Mesenchymal stem cell (in vitro differentiated cells and primary cell): ENCODE data around the gene DDX46.
A peak's percentile ranks its signal among the peaks of the same experiment; 100 is the strongest.
"Not testable (repeated sequence)": the region's sequence is repeated elsewhere in the genome, so short reads cannot be mapped to it uniquely, and the experiment has no call there.

Experiments used
- DNase-seq: peaks from one replicate; pipeline ENCODE4 v3.0.0-alpha.2; 2013
- H2AFZ ChIP-seq: one replicate; pipeline ENCODE4 v1.6.1; 2013; ENCODE audit warnings: low read depth, mild to moderate bottlenecking, control low read depth, inconsistent platforms, low read length, moderate library complexity
- H2AK5ac ChIP-seq: 2 replicates; pipeline ENCODE4 v1.6.1; 2013; ENCODE audit warnings: low read length, moderate library complexity, mild to moderate bottlenecking, inconsistent platforms; ENCODE audit not compliant: severe bottlenecking
- H2BK120ac ChIP-seq: one replicate; pipeline ENCODE4 v1.6.1; 2013; ENCODE audit warnings: low read depth, mild to moderate bottlenecking, inconsistent platforms, low read length, moderate library complexity
- H2BK12ac ChIP-seq, 2 experiments: one replicate each; pipeline ENCODE4 v1.6.1; 2013; ENCODE audit warnings: inconsistent platforms in 2 of 2, low read length in 2 of 2, mild to moderate bottlenecking in 2 of 2, moderate library complexity in 2 of 2, control low read depth in 1 of 2
- H2BK15ac ChIP-seq: one replicate; pipeline ENCODE4 v1.6.1; 2013; ENCODE audit warnings: mild to moderate bottlenecking, low read depth, inconsistent platforms; ENCODE audit not compliant: poor library complexity, severe bottlenecking
- H2BK5ac ChIP-seq: 2 replicates; pipeline ENCODE4 v1.6.1; 2013; ENCODE audit warnings: low read depth, mild to moderate bottlenecking, low read length, control low read depth, inconsistent platforms; ENCODE audit not compliant: poor library complexity, severe bottlenecking
- H3K14ac ChIP-seq, 2 experiments: one replicate each; pipeline ENCODE4 v1.6.1; 2013; ENCODE audit warnings: inconsistent platforms in 2 of 2, low read length in 2 of 2, control low read depth in 1 of 2, mild to moderate bottlenecking in 1 of 2, moderate library complexity in 1 of 2
- H3K18ac ChIP-seq, 2 experiments: one replicate each; pipeline ENCODE4 v1.6.1; 2013; ENCODE audit warnings: inconsistent platforms in 2 of 2, low read length in 2 of 2, control low read depth in 1 of 2, low read depth in 1 of 2, mild to moderate bottlenecking in 1 of 2
- H3K23ac ChIP-seq, 2 experiments: one replicate each; pipeline ENCODE4 v1.6.1; 2013; ENCODE audit warnings: inconsistent platforms in 2 of 2, low read length in 2 of 2, mild to moderate bottlenecking in 2 of 2, moderate library complexity in 2 of 2, control low read depth in 1 of 2
- H3K27ac ChIP-seq: 2 replicates; pipeline ENCODE4 v1.5.1; 2013; ENCODE audit warnings: mild to moderate bottlenecking, moderate library complexity, low read length, control low read depth, inconsistent platforms; ENCODE audit not compliant: poor library complexity, severe bottlenecking
- H3K27me3 ChIP-seq, 2 experiments: 2 replicates each; pipeline versions ENCODE4 v1.6.1 to v1.7.0; 2013; ENCODE audit warnings: low read length in 2 of 2, mild to moderate bottlenecking in 2 of 2, moderate library complexity in 2 of 2, control low read depth in 1 of 2, inconsistent platforms in 1 of 2; ENCODE audit not compliant: control insufficient read depth in 1 of 2, insufficient read depth in 1 of 2
- H3K36me3 ChIP-seq, 2 experiments: 2 replicates each; pipeline versions ENCODE4 v1.6.1 to v1.7.0; 2013; ENCODE audit warnings: low read length in 2 of 2, control low read depth in 1 of 2, inconsistent platforms in 1 of 2, low read depth in 1 of 2, mild to moderate bottlenecking in 1 of 2; ENCODE audit not compliant: insufficient read depth in 2 of 2, control insufficient read depth in 1 of 2
- H3K4ac ChIP-seq, 2 experiments: one replicate each; pipeline ENCODE4 v1.6.1; 2013; ENCODE audit warnings: inconsistent platforms in 2 of 2, low read length in 2 of 2, mild to moderate bottlenecking in 2 of 2, moderate library complexity in 2 of 2, control low read depth in 1 of 2, low read depth in 1 of 2
- H3K4me1 ChIP-seq: 2 replicates; pipeline ENCODE4 v1.6.1; 2013; ENCODE audit warnings: low read depth, low read length, control low read depth; ENCODE audit not compliant: control insufficient read depth, insufficient read depth
- H3K4me2 ChIP-seq: 2 replicates; pipeline ENCODE4 v1.6.1; 2013; ENCODE audit warnings: low read length, mild to moderate bottlenecking, inconsistent platforms; ENCODE audit not compliant: poor library complexity, severe bottlenecking
- H3K4me3 ChIP-seq, 2 experiments: 2 replicates each; pipeline versions ENCODE4 v1.5.1 to v1.7.0; 2013; ENCODE audit warnings: low read length in 2 of 2, mild to moderate bottlenecking in 2 of 2, control low read depth in 1 of 2, low read depth in 1 of 2; ENCODE audit not compliant: insufficient read depth in 1 of 2
- H3K79me1 ChIP-seq: replicated peaks from 2 replicates; pipeline ENCODE4 v1.6.1; 2013; ENCODE audit warnings: mild to moderate bottlenecking, control low read depth, low read length, inconsistent platforms; ENCODE audit not compliant: poor library complexity, severe bottlenecking
- H3K9ac ChIP-seq: 2 replicates; pipeline ENCODE4 v1.7.0; 2013; ENCODE audit warnings: mild to moderate bottlenecking, low read length, moderate library complexity
- H3K9me3 ChIP-seq: 2 replicates; pipeline ENCODE4 v1.7.0; 2013; ENCODE audit warnings: mild to moderate bottlenecking, low read length; ENCODE audit not compliant: control insufficient read depth
- H4K8ac ChIP-seq: one replicate; pipeline ENCODE4 v1.6.1; 2013; ENCODE audit warnings: inconsistent platforms, mild to moderate bottlenecking, low read length, moderate library complexity
- H4K91ac ChIP-seq: one replicate; pipeline ENCODE4 v1.6.1; 2013; ENCODE audit warnings: mild to moderate bottlenecking, low read length, inconsistent platforms
- WGBS: methylation state at CpG from one replicate; pipeline ENCODE4 v1.1.7; 2013; ENCODE audit warnings: mixed read lengths; 5-methylcytosine and 5-hydroxymethylcytosine counted together

DDX46 gene

DNA sequence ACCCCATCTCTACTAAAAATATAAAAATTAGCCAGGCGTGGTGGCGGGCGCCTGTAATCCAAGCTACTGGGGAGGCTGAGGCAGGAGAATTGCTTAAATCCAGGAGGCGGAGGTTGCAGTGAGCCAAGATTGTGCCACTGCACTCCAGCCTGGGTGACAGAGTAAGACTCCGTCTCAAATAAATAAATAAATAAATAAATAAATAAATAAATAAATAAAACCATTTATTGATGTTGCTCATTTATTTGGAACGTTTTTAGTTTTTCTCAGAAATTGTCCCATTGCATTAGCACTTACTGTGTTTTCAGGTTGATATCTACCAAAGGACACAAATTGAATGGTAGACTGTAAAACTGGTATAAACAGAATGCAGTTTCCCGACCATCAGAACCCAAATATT is 97.9 kb downstream of the DDX46 start:
- H3K4ac ChIP-seq, H2BK5ac ChIP-seq, H3K14ac ChIP-seq, H3K4me2 ChIP-seq, H2BK12ac ChIP-seq, H4K91ac ChIP-seq, H2AK5ac ChIP-seq, H3K4me3 ChIP-seq, H3K79me1 ChIP-seq, H3K4me1 ChIP-seq, H3K23ac ChIP-seq, H4K8ac ChIP-seq, H3K9me3 ChIP-seq, H2BK15ac ChIP-seq, H3K27me3 ChIP-seq, H3K18ac ChIP-seq, H2AFZ ChIP-seq, H2BK120ac ChIP-seq, H3K27ac ChIP-seq, DNase-seq: not testable (repeated sequence)
- 100% methylated on average over 2 of the region's 7 CpGs for WGBS
- peak overlapping the region; percentile 8 for H3K9ac ChIP-seq
- peaks cover 26 to 78% of the 10 kb centered on the region in 2 experiments for H3K36me3 ChIP-seq

DNA sequence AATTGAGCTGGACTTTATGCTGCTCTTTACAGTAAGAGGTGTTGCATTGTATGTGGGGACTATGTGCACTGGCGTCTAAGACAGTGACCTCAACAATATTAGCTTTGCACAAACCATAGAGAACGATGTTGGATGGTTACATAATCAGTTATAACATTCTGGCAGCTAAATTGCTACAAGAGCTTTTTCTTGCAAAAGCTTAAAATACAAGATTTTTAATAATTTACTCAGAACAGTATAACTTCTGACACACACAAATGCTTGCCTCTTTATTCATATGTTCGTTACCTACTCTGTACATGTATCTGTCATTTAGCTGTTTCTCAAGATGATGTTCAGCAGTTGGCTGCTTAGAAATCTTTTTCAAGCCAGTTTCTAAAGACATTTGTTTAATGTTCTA is 98.8 kb downstream of the DDX46 start:
- Histone ChIP-seq H3K9ac (no peak overlapping the region), H2AFZ (no peak overlapping the region), H4K91ac (no peak overlapping the region), H3K23ac (peak overlapping the region in 1 of 2 experiments; percentile 90), H3K4me3 (no peak overlapping the region), H3K18ac (no peak overlapping the region), H3K79me1 (peaks cover 6% of the 10 kb centered on the region), H2AK5ac (no peak overlapping the region), H3K4ac (no peak overlapping the region), H3K36me3 (peaks cover 33 to 82% of the 10 kb centered on the region in 2 experiments), H4K8ac (no peak overlapping the region), H3K27ac (no peak overlapping the region), H3K4me2 (no peak overlapping the region), H3K27me3 (no peaks in the 10 kb centered on the region), H2BK5ac (no peak overlapping the region), H2BK12ac (no peak overlapping the region), H2BK15ac (no peak overlapping the region), H3K14ac (no peak overlapping the region), H3K9me3 (no peaks in the 10 kb centered on the region), H2BK120ac (no peak overlapping the region), H3K4me1 (no peaks in the 10 kb centered on the region)
- DNase-seq: no peak
- WGBS: no CpG with 5 or more reads among the region's 3 CpGs

DNA sequence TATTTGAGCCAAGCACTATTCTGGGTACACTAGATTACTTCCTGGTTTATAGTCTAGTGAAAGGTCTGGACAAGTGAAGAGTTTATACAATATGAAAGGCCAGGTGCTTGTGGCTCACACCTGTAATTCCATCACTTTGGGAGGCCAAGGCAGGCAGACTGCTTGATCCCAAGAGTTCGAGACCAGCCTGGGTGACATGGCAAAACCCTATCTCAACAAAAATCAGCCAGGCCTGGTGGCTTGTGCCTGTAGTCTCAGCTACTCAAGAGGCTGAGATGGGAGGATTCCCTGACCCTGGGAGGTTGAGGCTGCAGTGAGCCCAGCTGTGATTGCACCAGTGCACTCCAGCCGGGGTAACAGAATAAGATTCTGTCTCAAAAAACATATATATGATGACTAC is 106.1 kb downstream of the DDX46 start:
- Histone ChIP-seq H2AFZ (no peak overlapping the region), H2BK15ac (no peak overlapping the region), H4K8ac (no peak overlapping the region), H2BK12ac (no peak overlapping the region), H3K9ac (no peak overlapping the region), H3K9me3 (no peaks in the 10 kb centered on the region), H3K18ac (no peak overlapping the region), H3K27ac (no peak overlapping the region), H3K4me2 (no peak overlapping the region), H3K36me3 (peaks cover 32 to 39% of the 10 kb centered on the region in 2 experiments), H2BK5ac (no peak overlapping the region), H3K4ac (no peak overlapping the region), H3K27me3 (no peaks in the 10 kb centered on the region), H3K23ac (no peak overlapping the region), H3K4me3 (no peak overlapping the region), H3K4me1 (no peaks in the 10 kb centered on the region), H2BK120ac (no peak overlapping the region), H4K91ac (no peak overlapping the region), H2AK5ac (no peak overlapping the region), H3K14ac (no peak overlapping the region), H3K79me1 (peaks cover 3% of the 10 kb centered on the region)
- no peak for DNase-seq
- 100% methylated on average over 1 of the region's 2 CpGs for WGBS

DNA sequence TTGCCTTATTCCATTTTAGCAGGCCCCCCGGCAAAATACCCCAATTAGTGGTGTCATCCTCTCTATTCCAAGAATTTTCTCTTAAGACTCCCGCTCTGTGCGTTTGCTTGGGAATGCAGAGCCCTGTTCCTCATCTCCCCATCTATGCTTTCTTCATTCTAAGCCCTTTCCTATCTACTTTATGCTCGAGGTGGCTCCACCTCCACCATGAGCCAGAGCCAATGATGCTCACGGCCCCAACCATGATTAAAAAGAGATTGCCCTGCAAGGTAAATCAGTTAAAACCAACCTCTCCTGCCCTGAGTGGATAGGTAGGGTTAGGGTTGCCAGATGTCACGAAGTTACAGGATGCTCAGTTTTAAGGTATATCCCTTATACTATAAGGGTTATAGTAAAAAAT is 114.9 kb downstream of the DDX46 start:
- Histone ChIP-seq H4K91ac (no peak overlapping the region), H3K27me3 (no peaks in the 10 kb centered on the region), H2BK5ac (no peak overlapping the region), H3K4ac (peak overlapping the region in 1 of 2 experiments; percentile 47), H3K27ac (no peak overlapping the region), H3K4me1 (peaks cover 6% of the 10 kb centered on the region), H2AFZ (no peak overlapping the region), H4K8ac (peak overlapping the region; percentile 92), H2BK12ac (no peak overlapping the region), H3K79me1 (peaks cover 19% of the 10 kb centered on the region), H2AK5ac (peak overlapping the region; percentile 26), H3K9me3 (no peaks in the 10 kb centered on the region), H3K23ac (no peak overlapping the region), H3K36me3 (peaks cover 0 to 9% of the 10 kb centered on the region in 2 experiments), H3K14ac (no peak overlapping the region), H3K18ac (no peak overlapping the region), H3K4me2 (no peak overlapping the region), H3K9ac (peak overlapping the region; percentile 91), H2BK120ac (no peak overlapping the region), H3K4me3 (peak overlapping the region in 1 of 2 experiments; percentile 94), H2BK15ac (no peak overlapping the region)
- 100% methylated on average over 4 of the region's 6 CpGs for WGBS
- no peak for DNase-seq
